Neural crest cell (in vitro differentiated cells): ENCODE measurements around the gene NOP9. TPM values are rescaled to one million over a fixed set of nuclear protein-coding genes. Genes with fewer than 3 reads are reported as not detected.

Source experiments
- DNase-seq: peaks from one replicate; pipeline ENCODE4 v3.0.0; 2021; ENCODE audit warnings: low read depth, mixed read lengths, low spot score
- H3K27ac Mint-ChIP-seq: one replicate; pipeline ENCODE4 v1.8.0; 2021; ENCODE audit warnings: mild to moderate bottlenecking, mixed read lengths; ENCODE audit not compliant: unreplicated experiment
- H3K27me3 Mint-ChIP-seq: 2 replicates; pipeline ENCODE4 v1.8.0; 2021; ENCODE audit warnings: low read depth, mild to moderate bottlenecking, mixed read lengths
- H3K36me3 Mint-ChIP-seq: 2 replicates; pipeline ENCODE4 v1.8.0; 2021; ENCODE audit warnings: low read depth, mild to moderate bottlenecking, mixed read lengths
- H3K4me1 Mint-ChIP-seq: 2 replicates; pipeline ENCODE4 v1.8.0; 2021; ENCODE audit warnings: mixed read lengths
- H3K4me3 Mint-ChIP-seq: one replicate; pipeline ENCODE4 v1.8.0; 2021; ENCODE audit warnings: mild to moderate bottlenecking, mixed read lengths
- H3K9me3 Mint-ChIP-seq: 2 replicates; pipeline ENCODE4 v1.8.0; 2021; ENCODE audit warnings: mixed read lengths
- total RNA-seq: library from RNA; stranded (reverse); gene quantifications from 2 replicates; pipeline ENCODE4 v1.2.1, GENCODE V29; 2021
- TF ChIP-seq, protein P1 (sequence below): fragments of 200-600 bp; sonication (generic); conservative IDR thresholded peaks from 2 replicates; pipeline ENCODE4 v1.5.0; 2021; ENCODE audit warnings: antibody characterized with exemption, mild to moderate bottlenecking

Gene NOP9
- total RNA-seq, 1 donor from 2014 or later = 34.5 TPM

DNA sequence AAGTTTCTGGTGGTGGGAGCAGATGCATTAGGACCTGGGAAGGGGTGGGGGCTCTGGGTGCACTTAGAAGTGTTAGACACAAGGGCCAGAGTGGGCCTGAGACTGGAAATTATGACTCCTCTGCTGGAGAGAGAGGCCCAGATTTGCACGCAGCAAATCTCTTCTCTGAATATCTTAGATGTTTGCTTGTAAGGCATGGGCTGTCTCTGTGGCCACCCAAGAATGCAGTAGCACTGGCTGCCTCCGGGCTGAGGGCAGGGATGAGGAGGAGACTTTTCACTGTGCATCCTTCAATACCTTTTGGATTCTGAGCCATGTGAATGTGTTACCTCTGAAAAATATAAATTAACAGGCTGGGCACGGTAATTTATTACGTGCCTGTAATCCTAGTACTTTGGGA, 14.3 kb upstream of the NOP9 start:
- Mint-ChIP-seq H3K9me3 (no peaks in the 10 kb centered on the region), H3K27me3 (no peaks in the 10 kb centered on the region), H3K36me3 (no peaks in the 10 kb centered on the region), H3K4me1 (no peaks in the 10 kb centered on the region), H3K27ac (peak overlapping the region; percentile 8), H3K4me3 (no peak overlapping the region)
- no peak for DNase-seq
- TF ChIP-seq, protein P1, sequence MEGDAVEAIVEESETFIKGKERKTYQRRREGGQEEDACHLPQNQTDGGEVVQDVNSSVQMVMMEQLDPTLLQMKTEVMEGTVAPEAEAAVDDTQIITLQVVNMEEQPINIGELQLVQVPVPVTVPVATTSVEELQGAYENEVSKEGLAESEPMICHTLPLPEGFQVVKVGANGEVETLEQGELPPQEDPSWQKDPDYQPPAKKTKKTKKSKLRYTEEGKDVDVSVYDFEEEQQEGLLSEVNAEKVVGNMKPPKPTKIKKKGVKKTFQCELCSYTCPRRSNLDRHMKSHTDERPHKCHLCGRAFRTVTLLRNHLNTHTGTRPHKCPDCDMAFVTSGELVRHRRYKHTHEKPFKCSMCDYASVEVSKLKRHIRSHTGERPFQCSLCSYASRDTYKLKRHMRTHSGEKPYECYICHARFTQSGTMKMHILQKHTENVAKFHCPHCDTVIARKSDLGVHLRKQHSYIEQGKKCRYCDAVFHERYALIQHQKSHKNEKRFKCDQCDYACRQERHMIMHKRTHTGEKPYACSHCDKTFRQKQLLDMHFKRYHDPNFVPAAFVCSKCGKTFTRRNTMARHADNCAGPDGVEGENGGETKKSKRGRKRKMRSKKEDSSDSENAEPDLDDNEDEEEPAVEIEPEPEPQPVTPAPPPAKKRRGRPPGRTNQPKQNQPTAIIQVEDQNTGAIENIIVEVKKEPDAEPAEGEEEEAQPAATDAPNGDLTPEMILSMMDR = no peak

DNA sequence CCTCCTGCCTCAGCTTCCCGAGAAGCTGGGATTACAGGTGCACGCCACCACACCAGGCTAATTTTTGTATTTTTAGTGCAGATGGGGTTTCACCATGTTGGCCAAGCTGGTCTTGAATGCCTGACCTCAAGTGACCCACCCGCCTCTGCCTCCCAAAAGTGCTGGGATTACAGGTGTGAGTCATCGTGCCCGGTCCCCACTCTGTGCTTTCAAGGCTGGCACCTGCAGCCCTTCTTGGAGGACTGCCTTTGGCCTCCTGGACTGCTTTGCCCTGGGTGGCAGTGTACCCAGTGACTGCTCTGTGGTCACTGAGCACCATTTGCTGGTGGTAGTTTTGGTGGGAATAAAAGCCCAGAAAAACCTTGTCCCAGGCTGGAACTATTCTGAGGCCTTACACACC, 12.7 kb upstream of the NOP9 start:
- Mint-ChIP-seq H3K9me3 (no peaks in the 10 kb centered on the region), H3K36me3 (no peaks in the 10 kb centered on the region), H3K27me3 (no peaks in the 10 kb centered on the region), H3K4me1 (no peaks in the 10 kb centered on the region), H3K4me3 (no peak overlapping the region), H3K27ac (no peak overlapping the region)
- TF ChIP-seq, protein P1 = no peak
- DNase-seq = no peak

DNA sequence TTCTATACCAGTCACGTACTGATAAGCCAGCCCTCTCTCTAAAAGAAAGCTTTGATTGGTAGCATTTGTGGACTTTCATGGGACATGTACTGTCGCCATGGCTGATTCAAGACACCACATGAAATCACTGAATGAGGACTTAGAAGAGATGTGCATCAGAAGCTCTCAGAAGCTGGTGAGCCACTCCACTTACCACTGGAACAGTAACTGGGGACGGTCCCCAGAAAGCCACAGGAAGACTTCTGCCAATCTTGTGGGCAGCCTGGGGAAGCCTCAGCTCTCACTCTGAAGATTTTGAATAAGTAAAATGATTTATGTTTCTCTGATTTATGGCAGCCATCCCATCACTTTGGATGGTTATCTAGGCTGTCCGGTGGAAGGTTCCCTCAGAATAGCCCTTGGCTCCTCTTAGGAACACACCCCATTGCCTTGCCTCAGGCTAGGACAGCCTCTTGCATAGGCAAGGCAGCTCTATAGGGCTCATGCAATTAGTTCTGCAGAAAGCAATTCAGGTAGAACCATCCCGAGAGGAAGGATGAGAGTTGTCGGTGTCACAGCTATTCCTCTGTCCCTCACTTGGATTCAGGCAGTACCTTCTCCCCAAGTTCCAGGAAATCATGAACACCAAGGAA, 9.9 kb upstream of the NOP9 start:
- DNase-seq = no peak
- no peak overlapping the region for H3K27ac Mint-ChIP-seq
- H3K4me3 Mint-ChIP-seq = no peak overlapping the region
- no peaks in the 10 kb centered on the region for H3K36me3 Mint-ChIP-seq
- no peaks in the 10 kb centered on the region for H3K4me1 Mint-ChIP-seq
- TF ChIP-seq, protein P1 = no peak
- H3K9me3 Mint-ChIP-seq = no peaks in the 10 kb centered on the region
- no peaks in the 10 kb centered on the region for H3K27me3 Mint-ChIP-seq

DNA sequence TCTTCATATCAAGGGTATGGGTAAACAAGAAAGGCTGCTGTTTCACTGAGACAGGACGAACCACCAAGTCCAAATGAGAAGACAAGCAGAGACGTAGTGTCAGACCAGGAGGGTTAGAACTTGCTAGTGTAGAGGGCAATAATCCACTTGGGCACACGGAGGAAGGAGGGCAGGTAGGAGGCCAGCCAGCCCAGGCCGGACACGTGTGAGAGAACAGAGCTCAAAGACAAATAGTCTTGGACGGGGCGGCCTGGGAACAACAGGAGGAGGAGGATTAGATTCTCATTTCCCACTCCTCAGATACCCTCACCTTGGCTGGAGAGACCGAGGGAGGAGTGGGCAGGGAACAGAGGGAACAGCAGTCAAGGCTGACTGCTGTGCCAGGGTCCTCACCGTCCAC, 8.9 kb upstream of the NOP9 start:
- TF ChIP-seq, protein P1 = no peak
- H3K36me3 Mint-ChIP-seq = no peaks in the 10 kb centered on the region

DNA sequence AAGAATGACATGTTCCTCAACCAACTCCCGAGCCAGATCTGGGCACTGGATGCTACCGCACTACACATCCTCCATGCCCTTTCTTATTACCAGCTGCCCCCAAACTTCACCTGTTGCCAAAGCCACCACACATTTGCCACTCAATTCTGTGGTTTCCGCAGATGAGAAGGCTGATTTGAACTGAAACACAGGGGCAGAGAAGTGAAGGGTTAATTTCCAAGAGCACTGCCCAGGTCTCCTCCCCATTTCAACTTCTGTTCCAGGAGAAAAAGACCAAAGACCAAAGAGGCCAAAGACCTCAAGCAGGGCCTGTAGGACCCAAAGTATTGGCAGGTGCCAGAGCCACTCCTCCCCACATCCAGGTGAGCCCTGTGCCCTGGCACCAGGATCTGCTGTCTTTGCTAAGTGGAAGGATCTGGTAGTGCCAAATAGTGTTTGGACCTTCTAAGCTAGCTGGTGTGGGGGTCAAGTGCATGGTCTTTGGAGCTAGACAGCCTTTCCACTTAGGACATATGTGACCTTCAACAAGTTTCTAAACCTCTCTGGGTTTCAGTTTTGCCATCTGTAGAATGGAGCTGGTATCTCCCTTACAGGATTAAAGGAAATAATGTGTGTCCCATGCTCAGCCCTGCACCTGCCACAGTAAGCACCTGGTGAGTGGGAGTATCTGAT, 8.1 kb upstream of the NOP9 start:
- Mint-ChIP-seq H3K27me3 (no peaks in the 10 kb centered on the region), H3K4me1 (peaks cover under 1% of the 10 kb centered on the region), H3K27ac (no peak overlapping the region), H3K9me3 (no peaks in the 10 kb centered on the region), H3K36me3 (no peaks in the 10 kb centered on the region), H3K4me3 (no peak overlapping the region)
- TF ChIP-seq, protein P1 = no peak
- DNase-seq = no peak

More for the DNA sequence above, 8.9 kb upstream of the NOP9 start:
- no peak for DNase-seq
- H3K4me1 Mint-ChIP-seq = no peaks in the 10 kb centered on the region
- peak overlapping the region; percentile 20 for H3K27ac Mint-ChIP-seq
- H3K27me3 Mint-ChIP-seq = no peaks in the 10 kb centered on the region
- no peaks in the 10 kb centered on the region for H3K9me3 Mint-ChIP-seq
- no peak overlapping the region for H3K4me3 Mint-ChIP-seq
